Heart right ventricle (tissue), 16 donors: Measurements from ENCODE around the gene MSX2. TPM values are rescaled to one million over a fixed set of nuclear protein-coding genes. Genes with fewer than 3 reads are reported as not detected.

ENCODE experiments used
- ATAC-seq, 8 donors: fragments of 200-7000 bp; cut with Tn5 transposase; one replicate each; pipeline ENCODE4 v1.9.1; 2020; ENCODE audit warnings: mild to moderate bottlenecking in 8 of 8, moderate library complexity in 8 of 8, moderate number of reproducible peaks in 1 of 8
- DNase-seq, 2 donors: peaks; one replicate each; pipeline ENCODE4 v3.0.0-alpha.2; 2020
- H3K27ac ChIP-seq, 10 donors: fragments of 200-600 bp; sonication (generic) in 2 of 10; one replicate each; pipeline versions ENCODE4 v1.5.0 to v1.8.0; 2020 to 2022; ENCODE audit warnings: mild to moderate bottlenecking in 3 of 10
- H3K27me3 ChIP-seq, 7 donors: fragments of 200-600 bp; one replicate each; pipeline ENCODE4 v1.8.0; 2021 to 2022; ENCODE audit warnings: mild to moderate bottlenecking in 2 of 7
- H3K36me3 ChIP-seq, 9 donors: fragments of 200-600 bp; sonication (generic) in 1 of 9; one replicate each; pipeline versions ENCODE4 v1.5.0 to v1.8.0; 2020 to 2022; ENCODE audit warnings: mild to moderate bottlenecking in 2 of 9
- H3K4me1 ChIP-seq, 9 donors: fragments of 200-600 bp; sonication (generic) in 1 of 9; one replicate each; pipeline versions ENCODE4 v1.5.0 to v1.8.0; 2020 to 2022; ENCODE audit warnings: mild to moderate bottlenecking in 4 of 9
- H3K4me3 ChIP-seq, 10 donors: fragments of 200-600 bp; sonication (generic) in 2 of 10; one replicate each; pipeline versions ENCODE4 v1.5.0 to v1.8.0; 2020 to 2022; ENCODE audit warnings: mild to moderate bottlenecking in 7 of 10, moderate library complexity in 2 of 10
- H3K9me3 ChIP-seq, 11 donors: fragments of 200-600 bp in 10 of 11; sonication (generic) in 2 of 11; one replicate each; pipeline versions ENCODE4 v1.5.0 to v1.8.0; 2013 to 2022; ENCODE audit warnings: mild to moderate bottlenecking in 2 of 11, control low read depth in 1 of 11, moderate library complexity in 1 of 11
- WGBS, 2 donors: extraction: QIAGEN DNeasy Blood & Tissue Kit; methylation state at CpG; one replicate each; pipeline ENCODE4 v1.1.7; 2013; ENCODE audit warnings: inconsistent platforms in 1 of 2; 5-methylcytosine and 5-hydroxymethylcytosine counted together
- intact Hi-C, 10 donors: fragments of 100-400 bp; cut with DNase I; formaldehyde crosslinking; loops; one replicate each; pipeline versions ENCODE4 v1.11.1 to v1.14.2; 2022
- polyA plus RNA-seq, 2 donors: library from polyadenylated mRNA; stranded (reverse); fragments of 200-250 nt; gene quantifications; one replicate each; pipeline ENCODE4 v1.2.3, GENCODE V29; 2013
- total RNA-seq, 10 donors: library from RNA; stranded (reverse); fragmentation: NEBNext Ultra II Directional in 3 of 10; extraction: Animal tissue kit (Norgen Biotek cat#: 25700) in 3 of 10; gene quantifications; one replicate each; pipeline versions ENCODE4 v1.2.1 to v1.2.4, GENCODE V29; 2021 to 2023
- TF ChIP-seq, protein P1 (sequence below), 9 donors: fragments of 200-600 bp; sonication (generic) in 2 of 9; IDR thresholded peaks; one replicate each; pipeline versions ENCODE4 v1.5.0 to v1.8.0; 2021 to 2022; ENCODE audit warnings: antibody characterized with exemption in 9 of 9, mild to moderate bottlenecking in 5 of 9, moderate library complexity in 1 of 9
- donor health status: Arrhythmogenic right ventricular cardiomyopathy.
- donor health status: ischemic (EF 13 %, LVEDD 7.1; RV severe dilation, severe dysfunction).
- donor health status: healthy with polysubstance abuse.
- donor health status: DM: no; HTN: yes; CAD: no.
- donor health status: DM: no; HTN: no; CAD: no.
- donor health status: ischemic (EF 25% LVEDD 6.9; RV normal size, moderate dysfunction).
- donor health status: ischemic (EF 25% LVEDD 5.7; RV mildly dilated, moderate dysfunction).
- donor health status: healthy.
- donor health status: DM: yes; HTN: yes; CAD: no.
- donor health status: Ischemic cardiomyopathy.
- donor health status: ischemic (EF 35%, LVEDD 5.7; RV mildly dilated, moderate dysfunction).
- donor health status: nonischemic (EF 11% LVEDD 7.7; RV severe dilation, severe dysfunction).
- donor health status: DM: yes; HTN: yes; CAD: no.
- donor health status: PGD.
- donor health status: ischemic (EF 29% LVEDD 5.4; RV normal size, mild dysfunction).
- donor health status: nonischemic (EF 23%, LVEDD 6.1; RV moderate dilation, normal function).

MSX2 gene
- total and polyA plus RNA-seq, 12 donors, result 0.43 to 2.1 (median 1.4) TPM

DNA sequence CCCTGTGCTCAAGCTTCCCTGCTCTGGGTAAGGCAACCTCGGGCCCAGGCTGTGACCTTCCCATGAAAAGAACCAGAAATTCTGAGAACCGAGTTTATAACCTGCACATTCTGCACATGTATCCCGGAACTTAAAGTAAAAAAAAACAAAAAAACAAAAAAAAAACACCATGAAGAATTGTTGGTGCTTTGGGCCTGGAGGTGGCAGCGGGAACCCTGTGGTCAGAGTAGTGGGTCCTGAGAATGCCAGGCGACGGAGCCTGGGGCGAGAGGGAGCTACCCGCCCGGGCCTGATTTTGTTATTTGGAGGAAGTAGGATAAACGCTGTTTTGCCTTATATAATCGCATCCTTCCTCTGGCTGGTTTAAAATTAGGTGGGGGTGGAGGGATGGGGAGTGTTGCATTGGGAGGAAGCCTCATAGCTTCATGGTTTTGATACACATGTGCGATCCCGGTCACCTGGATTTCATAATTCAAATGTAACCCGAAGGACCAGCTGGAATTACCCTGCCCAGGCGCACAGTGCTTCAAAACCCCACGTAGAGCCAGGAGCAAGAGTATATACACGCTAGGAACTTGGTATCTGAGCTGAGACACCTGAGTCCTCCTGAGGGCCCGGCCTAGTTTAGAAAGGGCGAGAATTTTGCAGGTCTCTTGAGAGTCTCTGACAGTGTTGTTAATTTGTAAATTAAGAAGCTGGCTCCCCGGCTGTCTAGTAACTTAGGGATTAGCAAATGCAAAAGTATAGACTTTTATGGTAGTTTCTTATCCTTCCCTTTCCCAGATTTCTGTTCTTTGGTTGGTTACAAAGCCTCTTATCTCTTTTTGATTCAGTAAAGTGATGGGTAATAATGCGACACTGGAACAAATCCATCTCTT is 2.8 kb downstream of the MSX2 start:
- intact Hi-C loops, result no loop called here
- Histone ChIP-seq H3K4me1 (peaks cover 0 to 27% (median 8%) of the 10 kb centered on the region in 9 donors), H3K27ac (no peak overlapping the region), H3K9me3 (no peaks in the 10 kb centered on the region), H3K36me3 (peaks cover 0 to 8% (median 0%) of the 10 kb centered on the region in 9 donors), H3K4me3 (peak overlapping the region in 1 of 10 donors; percentile 63), H3K27me3 (peaks cover 6 to 100% (median 95%) of the 10 kb centered on the region in 7 donors)
- no peak for ATAC-seq
- 47 to 53% methylated on average over 21 of the region's 21 CpGs for WGBS, 2 donors
- TF ChIP-seq, protein P1, sequence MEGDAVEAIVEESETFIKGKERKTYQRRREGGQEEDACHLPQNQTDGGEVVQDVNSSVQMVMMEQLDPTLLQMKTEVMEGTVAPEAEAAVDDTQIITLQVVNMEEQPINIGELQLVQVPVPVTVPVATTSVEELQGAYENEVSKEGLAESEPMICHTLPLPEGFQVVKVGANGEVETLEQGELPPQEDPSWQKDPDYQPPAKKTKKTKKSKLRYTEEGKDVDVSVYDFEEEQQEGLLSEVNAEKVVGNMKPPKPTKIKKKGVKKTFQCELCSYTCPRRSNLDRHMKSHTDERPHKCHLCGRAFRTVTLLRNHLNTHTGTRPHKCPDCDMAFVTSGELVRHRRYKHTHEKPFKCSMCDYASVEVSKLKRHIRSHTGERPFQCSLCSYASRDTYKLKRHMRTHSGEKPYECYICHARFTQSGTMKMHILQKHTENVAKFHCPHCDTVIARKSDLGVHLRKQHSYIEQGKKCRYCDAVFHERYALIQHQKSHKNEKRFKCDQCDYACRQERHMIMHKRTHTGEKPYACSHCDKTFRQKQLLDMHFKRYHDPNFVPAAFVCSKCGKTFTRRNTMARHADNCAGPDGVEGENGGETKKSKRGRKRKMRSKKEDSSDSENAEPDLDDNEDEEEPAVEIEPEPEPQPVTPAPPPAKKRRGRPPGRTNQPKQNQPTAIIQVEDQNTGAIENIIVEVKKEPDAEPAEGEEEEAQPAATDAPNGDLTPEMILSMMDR (IDR thresholded peaks at IDR 0.05), result no peak
- DNase-seq, result no peak

GRCh38 chr5:174727794-174728680 is 3.7 kb downstream of the MSX2 start:
- Histone ChIP-seq H3K36me3 (peaks cover 0 to 8% (median 0%) of the 10 kb centered on the region in 9 donors), H3K9me3 (no peaks in the 10 kb centered on the region), H3K27ac (no peak overlapping the region), H3K4me3 (no peak overlapping the region), H3K27me3 (peaks cover 2 to 100% (median 95%) of the 10 kb centered on the region in 7 donors), H3K4me1 (peaks cover 0 to 27% (median 12%) of the 10 kb centered on the region in 9 donors)
- ATAC-seq (no peak), DNase-seq (no peak)
- intact Hi-C loops, result no loop called here
- TF ChIP-seq, protein P1 (IDR thresholded peaks at IDR 0.05), result no peak
- 49 to 60% methylated on average over 11 of the region's 11 CpGs for WGBS, 2 donors

GRCh38 chr5:174729075-174729680 is 4.8 kb downstream of the MSX2 start:
- ATAC-seq (no peak), DNase-seq (no peak)
- H3K27ac ChIP-seq, result no peak overlapping the region
- H3K4me3 ChIP-seq, result no peak overlapping the region
- TF ChIP-seq, protein P1 (IDR thresholded peaks at IDR 0.05), result no peak
- H3K4me1 ChIP-seq, result peaks cover 0 to 21% (median 7%) of the 10 kb centered on the region in 9 donors
- 69 to 73% methylated on average over 18 of the region's 18 CpGs for WGBS, 2 donors
- intact Hi-C loops, result no loop called here
- peaks cover under 1 to 100% (median 96%) of the 10 kb centered on the region in 7 donors for H3K27me3 ChIP-seq
- H3K36me3 ChIP-seq, result peaks cover 0 to 8% (median 0%) of the 10 kb centered on the region in 9 donors
- no peaks in the 10 kb centered on the region for H3K9me3 ChIP-seq
